ENCODE data around the gene NXF1. TPM values are rescaled to one million over a fixed set of nuclear protein-coding genes. Genes with fewer than 3 reads are reported as not detected.

NXF1 gene
- total and polyA plus RNA-seq, 2 of the 13 experiments (the other 11 are each of a cell fraction or from before 2014, with no cell fraction given) = 30.4 to 30.9 TPM

- Histone ChIP-seq H3K36me3 (replicated peaks in 1 of 2; ENCODE audit: control insufficient read depth in 1 of 2, insufficient read depth in 2 of 2, low read length in 2 of 2) (peaks cover 24 to 46% of the 10 kb centered on the region in 2 experiments), H2AFZ (ENCODE audit: low read length) (no peak within 1 kb of the TSS), H3K79me2 (ENCODE audit: insufficient read depth, low read length) (peaks cover 35% of the 10 kb centered on the region), H3K9ac (ENCODE audit: insufficient read depth, low read depth, low read length) (peak within 1 kb of the TSS; percentile 94), H3K4me1 (ENCODE audit: insufficient read depth, low read length) (peaks cover 32% of the 10 kb centered on the region), H3K27ac (ENCODE audit: extremely low read length, insufficient read depth, low read length) (peak within 1 kb of the TSS; percentile 95), H4K20me1 (ENCODE audit: insufficient read depth, low read length) (no peaks in the 10 kb centered on the region), H3K27me3 (ENCODE audit: control insufficient read depth in 1 of 2, insufficient read depth in 2 of 2, low read length in 2 of 2) (no peaks in the 10 kb centered on the region; a peak in 1 of 5 replicates), H3K4me3 (replicated peaks in 1 of 3; ENCODE audit: insufficient read depth in 1 of 3, low read depth in 2 of 3, low read length in 3 of 3) (peak within 1 kb of the TSS; percentile 78 to 100 (median 99)), H3K9me3 (ENCODE audit: low read length) (no peaks in the 10 kb centered on the region), H3K4me2 (ENCODE audit: low read depth, low read length) (peak within 1 kb of the TSS; percentile 92)
- intact Hi-C loops (cut with micrococcal nuclease; ENCODE audit: unreplicated experiment) = loop anchor here (1.0 to 2.0 kb wide), 3 partner anchors 10 to 45 kb away; partner anchors contain the start of genes NXF1 and TMEM179B
- POLR2A ChIA-PET = interaction anchor here (0.5 to 2.8 kb wide), 38 partner anchors 9 to 857 kb away, joined by 3 to 164 read pairs (median 4); partner anchors contain the start of genes B3GAT3, BSCL2, C11orf98 and CSKMT
- WGBS (ENCODE audit: low lambda C conversion rate) = 1% methylated on average over 19 of the region's 65 CpGs
- BruUV-seq (replicated peaks) = TSS peak; percentile 79
- peak; percentile 97 for DNase-seq (ENCODE audit: low spot score)
- CTCF ChIA-PET (ENCODE audit: low intra/inter-chr PET ratio, low total read pairs) = no interaction called here
- in situ Hi-C loops (cut with HindIII; ENCODE audit: extremely low pct_ligation_motif_present, low pct_unique_long_range_greater_than_20kb) = loop anchor here (5.0 kb wide), 1 partner anchor 44 kb away; the partner anchor contains the start of gene TMEM179B
- ATAC-seq = peak; percentile 90
- FAIRE-seq = peak; percentile 59
- TF ChIP-seq KDM5A (IDR thresholded peaks at IDR 0.05; ENCODE audit: borderline replicate concordance, low read length) (peak; percentile 78; the same call in 1 of the 2 replicates), HNF1B (CRISPR knock-in tag; IDR thresholded peaks at IDR 0.05) (0 out of 2 replicates have a peak, but pooled peaks have one; percentile 55), ZNF510 (CRISPR knock-in tag; IDR thresholded peaks at IDR 0.05; ENCODE audit: low read depth) (peak; percentile 31; the same call in 1 of the 2 replicates), ZEB1 (IDR thresholded peaks at IDR 0.05; ENCODE audit: insufficient replicate concordance, low read depth) (no peak), MEIS1 (CRISPR knock-in tag; IDR thresholded peaks at IDR 0.05; ENCODE audit: borderline replicate concordance) (no peak), ZSCAN12 (CRISPR knock-in tag; IDR thresholded peaks at IDR 0.05) (no peak), NFAT5 (CRISPR knock-in tag; IDR thresholded peaks at IDR 0.05) (no peak), ZBTB38 (CRISPR knock-in tag; IDR thresholded peaks at IDR 0.05) (0 out of 2 replicates have a peak, but pooled peaks have one; percentile 51), CHCHD3 (CRISPR knock-in tag; IDR thresholded peaks at IDR 0.05) (peak; percentile 79; the same call in 1 of the 2 replicates), DDIT3 (CRISPR knock-in tag; IDR thresholded peaks at IDR 0.05) (no peak), ZNF546 (CRISPR knock-in tag; conservative IDR thresholded peaks at IDR 0.05) (no peak), ZBTB25 (CRISPR knock-in tag; IDR thresholded peaks at IDR 0.05) (0 out of 2 replicates have a peak, but pooled peaks have one; percentile 50), MAZ (IDR thresholded peaks at IDR 0.05; ENCODE audit: borderline replicate concordance, low read depth, low read length) (peak; percentile 55), MAZ (CRISPR knock-in tag; IDR thresholded peaks at IDR 0.05; ENCODE audit: low read depth) (peak; percentile 51)
Observed at GRCh38 chr11:62831520-62832335, 26.5 kb upstream of the NXF1 start, which contains the start of gene STX5. Gene STX5 (minus strand): TSS chr11:62832051. CDS start chr11:62831243, 808 bp downstream.
